ENCODE data around the gene YARS2. TPM values are rescaled to one million over a fixed set of nuclear protein-coding genes. Genes with fewer than 3 reads are reported as not detected.

The YARS2 gene
- polyA plus RNA-seq, 1 donor (not counting 4 experiments of a cell fraction or from before 2014, with no cell fraction given), result 46.8 TPM

GRCh38 chr12:32777691-32778175 is 22.0 kb upstream of the YARS2 start:
- Histone ChIP-seq H3K27me3 (ENCODE audit: control insufficient read depth, extremely low read depth, insufficient read depth, low read length) (no peaks in the 10 kb centered on the region), H4K20me1 (ENCODE audit: control insufficient read depth, extremely low read depth, insufficient read depth, low read length) (no peaks in the 10 kb centered on the region), H3K4me3 (ENCODE audit: control insufficient read depth in 2 of 3, extremely low read depth in 1 of 3, insufficient read depth in 2 of 3, low read depth in 1 of 3, low read length in 3 of 3) (no peak overlapping the region), H3K9me3 (ENCODE audit: control insufficient read depth, low read depth, low read length) (no peaks in the 10 kb centered on the region), H3K4me1 (ENCODE audit: control insufficient read depth, extremely low read depth, insufficient read depth, low read length) (peaks cover 4% of the 10 kb centered on the region), H3K36me3 (ENCODE audit: control insufficient read depth in 2 of 2, extremely low read depth in 1 of 2, insufficient read depth in 2 of 2, low read length in 2 of 2) (no peaks in the 10 kb centered on the region), H3K9me1 (ENCODE audit: control insufficient read depth, extremely low read depth, insufficient read depth, low read length) (no peaks in the 10 kb centered on the region), H3K4me2 (ENCODE audit: control insufficient read depth, extremely low read depth, insufficient read depth, low read depth, low read length) (no peak overlapping the region), H3K27ac (ENCODE audit: control insufficient read depth, insufficient read depth, low read length) (no peak overlapping the region), H3K9ac (ENCODE audit: control insufficient read depth, extremely low read depth, insufficient read depth, low read length) (no peak overlapping the region), H3K79me2 (ENCODE audit: control insufficient read depth, insufficient read depth, low read length) (no peaks in the 10 kb centered on the region), H2AFZ (ENCODE audit: control insufficient read depth, low read length) (no peak overlapping the region)
- dilution Hi-C loops (cut with MboI; ENCODE audit: extremely low pct_ligation_motif_present, low sequenced_read_pairs), result no loop called here
- DNase-seq (ENCODE audit: low read depth, low spot score), result no peak
- TF ChIP-seq EZH2 (IDR thresholded peaks at IDR 0.05; ENCODE audit: low read length) (no peak), CTCF (optimal IDR thresholded peaks at IDR 0.05 in 1 of 3, IDR thresholded peaks at IDR 0.05 in 1 of 3, conservative IDR thresholded peaks at IDR 0.05 in 1 of 3; ENCODE audit: extremely low read depth in 1 of 3, insufficient read depth in 2 of 3, low read length in 3 of 3) (no peak)
- no peak for FAIRE-seq

DNA sequence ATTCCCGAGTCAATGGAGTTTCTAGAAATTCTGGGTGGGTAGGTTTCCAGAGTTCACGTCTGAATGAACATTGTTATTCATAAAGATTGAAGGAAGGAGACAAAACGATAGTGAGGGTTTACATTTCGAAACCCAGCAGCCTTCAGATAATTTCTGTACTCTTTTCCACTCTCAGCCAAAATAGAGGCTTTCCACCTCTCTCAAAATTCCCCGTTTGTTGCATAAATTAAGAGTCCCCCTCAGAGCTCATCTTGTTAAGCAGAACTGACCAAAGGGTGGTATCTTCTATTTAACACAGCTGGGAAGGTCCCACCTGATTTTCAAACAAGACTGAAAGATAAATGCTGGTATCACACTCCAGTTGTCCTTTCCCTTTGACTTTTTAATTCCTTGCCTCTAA is 21.5 kb upstream of the YARS2 start:
- dilution Hi-C loops (cut with MboI; ENCODE audit: extremely low pct_ligation_motif_present, low sequenced_read_pairs), result no loop called here
- Histone ChIP-seq H3K4me2 (ENCODE audit: control insufficient read depth, extremely low read depth, insufficient read depth, low read depth, low read length) (no peak overlapping the region), H2AFZ (ENCODE audit: control insufficient read depth, low read length) (no peak overlapping the region), H3K79me2 (ENCODE audit: control insufficient read depth, insufficient read depth, low read length) (no peaks in the 10 kb centered on the region), H3K27ac (ENCODE audit: control insufficient read depth, insufficient read depth, low read length) (no peak overlapping the region), H3K9me1 (ENCODE audit: control insufficient read depth, extremely low read depth, insufficient read depth, low read length) (no peaks in the 10 kb centered on the region), H4K20me1 (ENCODE audit: control insufficient read depth, extremely low read depth, insufficient read depth, low read length) (no peaks in the 10 kb centered on the region), H3K27me3 (ENCODE audit: control insufficient read depth, extremely low read depth, insufficient read depth, low read length) (no peaks in the 10 kb centered on the region), H3K4me1 (ENCODE audit: control insufficient read depth, extremely low read depth, insufficient read depth, low read length) (peaks cover 4% of the 10 kb centered on the region), H3K36me3 (ENCODE audit: control insufficient read depth in 2 of 2, extremely low read depth in 1 of 2, insufficient read depth in 2 of 2, low read length in 2 of 2) (no peaks in the 10 kb centered on the region), H3K9me3 (ENCODE audit: control insufficient read depth, low read depth, low read length) (no peaks in the 10 kb centered on the region), H3K9ac (ENCODE audit: control insufficient read depth, extremely low read depth, insufficient read depth, low read length) (no peak overlapping the region), H3K4me3 (ENCODE audit: control insufficient read depth in 2 of 3, extremely low read depth in 1 of 3, insufficient read depth in 2 of 3, low read depth in 1 of 3, low read length in 3 of 3) (no peak overlapping the region)
- TF ChIP-seq CTCF (optimal IDR thresholded peaks at IDR 0.05 in 1 of 3, IDR thresholded peaks at IDR 0.05 in 1 of 3, conservative IDR thresholded peaks at IDR 0.05 in 1 of 3; ENCODE audit: extremely low read depth in 1 of 3, insufficient read depth in 2 of 3, low read length in 3 of 3), result no peak
- no peak for TF ChIP-seq EZH2 (IDR thresholded peaks at IDR 0.05; ENCODE audit: low read length)
- DNase-seq (ENCODE audit: low read depth, low spot score) (no peak), FAIRE-seq (no peak)

Data from keratinocyte (primary cell).